HG03064 (cell line): ENCODE data around the gene PIK3R5.

ENCODE experiments used
- ATAC-seq: cut with Tn5 transposase; IDR thresholded peaks from one replicate; pipeline ENCODE4 v1.9.1; 2021; ENCODE audit warnings: low read depth; ENCODE audit not compliant: unreplicated experiment

PIK3R5 gene

GRCh38 chr17:8925141-8925540 lies 40.4 kb downstream of the PIK3R5 start:
- no peak for ATAC-seq

- no peak for ATAC-seq
These were observed 40.9 kb downstream of the PIK3R5 start for GRCh38 chr17:8924595-8924994.

DNA sequence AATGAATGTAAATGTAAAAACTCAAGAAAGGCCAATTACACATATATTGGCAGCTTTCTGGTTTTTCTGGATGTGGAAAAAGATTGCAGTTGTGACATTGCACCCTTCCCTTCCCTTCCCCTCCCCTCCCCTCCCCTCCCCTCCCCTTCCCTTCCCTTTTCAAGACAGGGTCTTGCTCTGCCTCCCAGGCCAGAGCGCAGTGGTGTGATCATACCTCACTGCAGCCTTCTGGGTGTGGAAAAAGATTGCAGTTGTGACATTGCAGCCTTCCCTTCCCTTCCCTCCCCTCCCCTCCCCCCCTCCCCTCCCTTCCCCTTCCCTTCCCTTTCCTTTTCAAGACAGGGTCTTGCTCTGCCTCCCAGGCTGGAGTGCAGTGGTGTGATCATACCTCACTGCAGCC lies 41.7 kb downstream of the PIK3R5 start:
- ATAC-seq: no peak

DNA sequence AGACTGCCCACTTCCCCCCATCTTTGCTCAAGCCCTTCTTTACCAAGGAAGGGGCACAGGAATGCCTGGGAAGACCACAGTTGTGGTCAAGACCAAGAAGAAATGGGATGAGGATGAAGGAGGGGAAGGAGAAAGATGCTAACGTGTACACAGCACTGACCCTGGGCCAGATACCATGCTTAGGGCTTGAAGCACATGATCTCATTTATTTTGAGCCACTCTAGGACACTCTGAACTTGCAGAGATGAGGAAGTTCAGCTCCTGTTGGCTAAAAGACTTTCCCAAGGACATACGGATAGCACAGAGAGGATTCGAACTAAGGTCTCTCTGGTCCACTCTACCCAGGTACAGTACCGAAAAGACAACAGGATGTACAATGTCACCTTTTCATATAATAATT lies 42.6 kb downstream of the PIK3R5 start:
- ATAC-seq: no peak

- ATAC-seq: no peak
These were observed 43.1 kb downstream of the PIK3R5 start for GRCh38 chr17:8922451-8922850.

DNA sequence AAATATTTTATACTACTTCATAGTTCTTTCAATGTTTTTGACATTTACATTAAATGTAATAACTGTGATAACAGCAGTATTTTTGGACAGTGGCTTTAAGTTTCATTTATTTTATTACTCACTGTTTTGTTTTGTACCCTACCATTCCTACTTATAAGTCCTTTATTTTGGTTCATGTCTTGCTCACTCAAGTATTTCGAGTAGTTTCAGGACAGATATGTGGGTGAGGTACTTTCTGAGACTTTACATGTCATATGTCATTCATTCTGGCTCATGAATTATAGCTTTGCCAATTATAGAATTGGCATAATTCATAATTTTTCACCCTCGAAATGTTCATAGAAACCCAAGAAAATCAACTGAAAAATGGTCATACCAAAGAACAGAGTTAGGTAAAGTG lies 44.4 kb downstream of the PIK3R5 start:
- ATAC-seq: no peak

GRCh38 chr17:8918807-8919465 lies 46.6 kb downstream of the PIK3R5 start:
- no peak for ATAC-seq

- ATAC-seq: no peak
These were observed 49.0 kb downstream of the PIK3R5 start for GRCh38 chr17:8916466-8916865.

DNA sequence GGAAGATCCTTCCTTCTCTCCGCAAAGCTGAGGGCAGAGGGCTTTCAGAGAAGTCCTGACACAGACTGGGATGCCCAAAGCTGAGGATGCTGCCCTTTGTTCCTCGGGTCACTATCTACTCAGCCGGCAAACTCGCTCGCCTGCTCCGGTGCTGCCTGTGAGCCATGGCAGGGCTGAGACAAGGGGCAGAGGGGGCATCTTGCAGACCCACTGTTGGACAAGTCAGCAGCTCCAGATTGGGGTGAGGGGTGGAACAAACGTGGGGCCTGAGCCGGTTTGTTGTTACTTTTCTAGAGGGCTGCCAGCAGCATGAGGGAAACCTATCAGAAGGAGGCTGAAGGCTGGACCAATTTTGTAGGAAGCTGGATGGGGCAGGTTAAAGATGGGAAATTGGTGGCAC lies 51.0 kb downstream of the PIK3R5 start:
- ATAC-seq: no peak

DNA sequence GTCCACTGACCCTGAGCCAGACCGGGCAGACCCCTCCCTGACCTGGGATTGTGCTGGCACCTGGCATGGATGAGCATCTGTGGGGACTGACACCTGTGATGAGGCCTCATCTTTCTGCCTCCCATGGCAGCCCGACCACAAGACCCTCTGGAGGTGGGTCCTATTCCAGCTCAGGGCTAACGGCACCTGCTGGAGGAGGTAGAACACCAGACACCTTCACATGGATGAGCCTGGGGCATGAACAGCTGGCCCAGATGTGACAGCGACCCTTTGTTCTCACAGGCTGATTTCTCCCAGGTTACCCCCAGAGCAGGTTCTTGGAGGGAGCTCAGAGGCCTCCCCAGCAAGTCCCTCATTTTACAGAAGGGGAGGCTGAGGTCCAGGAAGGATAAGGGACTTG lies 51.6 kb downstream of the PIK3R5 start:
- ATAC-seq: no peak

DNA sequence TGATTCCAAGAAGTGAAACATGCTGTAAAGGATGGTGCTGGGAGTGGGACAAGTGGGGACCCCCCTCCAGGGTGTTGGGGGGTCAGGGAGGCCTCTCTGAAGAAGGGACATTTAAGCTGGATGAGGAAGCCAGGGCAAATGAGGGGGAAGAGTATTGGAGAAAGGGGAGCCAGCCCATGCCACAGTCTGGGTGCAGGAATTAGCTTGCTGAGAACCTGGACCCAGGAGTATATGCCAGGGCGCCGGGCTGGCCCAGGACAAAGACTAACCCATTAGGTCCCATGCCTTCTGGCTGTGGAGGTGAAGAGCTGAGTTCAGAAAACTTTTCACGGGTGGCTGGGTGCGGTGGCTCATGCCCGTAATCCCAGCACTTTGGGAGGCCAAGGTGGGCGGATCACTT lies 52.4 kb downstream of the PIK3R5 start:
- ATAC-seq: no peak

GRCh38 chr17:8912084-8912981 lies 53.2 kb downstream of the PIK3R5 start:
- no peak for ATAC-seq

DNA sequence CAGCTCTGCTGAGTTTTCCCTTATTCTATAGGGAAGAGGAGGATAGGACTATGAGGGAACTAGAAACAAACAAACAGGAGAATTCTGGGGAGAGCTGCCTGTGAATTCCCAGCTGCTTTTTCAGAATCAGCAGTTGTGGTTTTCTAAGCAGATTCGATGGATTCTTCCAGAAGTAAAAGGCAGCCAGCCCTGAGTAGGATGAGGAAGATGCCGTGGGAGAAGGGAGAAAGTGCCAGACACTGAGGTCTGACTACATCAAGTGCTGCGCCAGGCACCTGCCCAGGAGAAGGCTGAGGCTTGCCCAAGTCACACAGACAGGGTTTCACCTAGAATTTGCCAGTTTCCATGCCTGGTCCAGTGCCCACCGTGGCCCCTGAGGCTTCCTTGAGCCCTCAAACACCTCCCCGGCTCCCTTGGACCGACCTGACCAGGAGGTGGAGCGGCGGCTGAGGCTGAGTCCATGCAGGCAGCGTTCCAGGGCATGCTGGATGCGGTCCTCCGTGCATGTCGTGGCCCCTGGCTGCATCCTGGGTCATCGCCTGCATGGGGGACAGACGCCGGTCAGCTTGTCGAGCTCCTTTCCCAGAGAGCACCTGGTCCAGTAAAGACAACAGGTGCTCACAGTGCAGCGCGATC lies 54.4 kb downstream of the PIK3R5 start:
- ATAC-seq: no peak

DNA sequence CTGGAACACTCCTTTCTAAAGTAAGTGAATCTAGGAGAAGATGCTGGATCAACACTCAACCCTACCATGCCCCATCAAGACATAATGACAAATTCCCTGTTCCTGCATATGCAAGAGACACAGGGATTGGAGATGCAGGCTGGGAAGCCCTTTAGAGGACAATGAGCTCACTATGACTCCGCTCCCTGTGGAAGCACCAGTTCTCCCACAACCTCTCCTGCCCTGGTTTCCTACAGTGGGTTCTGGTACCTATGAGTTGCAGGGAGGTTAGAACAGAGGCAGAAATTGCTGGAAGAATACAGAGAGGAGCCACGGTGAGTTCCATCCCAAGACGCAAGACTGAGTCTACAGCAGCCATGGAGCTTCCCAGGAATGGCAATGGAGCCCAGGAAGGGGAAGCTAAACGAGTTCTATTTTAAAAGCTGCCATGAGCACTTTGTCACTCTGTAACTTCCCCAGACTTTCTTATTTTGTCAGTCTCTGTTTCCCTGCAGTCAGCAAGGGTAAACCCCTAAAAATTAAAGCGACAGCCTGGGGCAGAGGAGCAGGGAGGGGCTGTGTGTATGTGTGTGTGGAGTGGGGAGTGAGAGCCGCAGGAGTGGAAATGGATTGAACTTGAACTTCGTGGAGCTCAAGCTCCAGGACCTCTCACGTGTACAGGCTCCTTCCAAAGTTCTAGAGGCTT lies 55.8 kb downstream of the PIK3R5 start:
- ATAC-seq: no peak

GRCh38 chr17:8905331-8905730 lies 60.2 kb downstream of the PIK3R5 start:
- no peak for ATAC-seq

GRCh38 chr17:8904686-8905085 lies 60.8 kb downstream of the PIK3R5 start:
- no peak for ATAC-seq

DNA sequence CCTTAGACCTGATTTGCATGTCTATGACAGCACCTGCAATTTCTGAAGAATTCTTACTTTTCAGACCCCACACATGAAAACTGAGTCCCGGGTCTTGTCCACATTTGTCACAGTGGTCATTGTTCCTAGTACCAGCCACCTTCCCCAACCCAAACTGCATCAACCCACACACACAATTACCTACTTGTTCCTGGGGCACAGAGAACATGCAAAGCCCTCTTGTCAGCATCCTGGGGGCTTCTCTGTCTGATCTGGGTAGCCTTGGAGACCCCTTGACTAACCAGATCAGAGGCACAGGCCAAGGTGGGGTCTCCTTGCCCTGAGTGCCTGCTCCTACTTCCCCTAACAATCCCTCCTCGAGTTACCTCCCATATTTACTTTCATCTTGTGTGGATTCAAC lies 61.3 kb downstream of the PIK3R5 start:
- no peak for ATAC-seq

DNA sequence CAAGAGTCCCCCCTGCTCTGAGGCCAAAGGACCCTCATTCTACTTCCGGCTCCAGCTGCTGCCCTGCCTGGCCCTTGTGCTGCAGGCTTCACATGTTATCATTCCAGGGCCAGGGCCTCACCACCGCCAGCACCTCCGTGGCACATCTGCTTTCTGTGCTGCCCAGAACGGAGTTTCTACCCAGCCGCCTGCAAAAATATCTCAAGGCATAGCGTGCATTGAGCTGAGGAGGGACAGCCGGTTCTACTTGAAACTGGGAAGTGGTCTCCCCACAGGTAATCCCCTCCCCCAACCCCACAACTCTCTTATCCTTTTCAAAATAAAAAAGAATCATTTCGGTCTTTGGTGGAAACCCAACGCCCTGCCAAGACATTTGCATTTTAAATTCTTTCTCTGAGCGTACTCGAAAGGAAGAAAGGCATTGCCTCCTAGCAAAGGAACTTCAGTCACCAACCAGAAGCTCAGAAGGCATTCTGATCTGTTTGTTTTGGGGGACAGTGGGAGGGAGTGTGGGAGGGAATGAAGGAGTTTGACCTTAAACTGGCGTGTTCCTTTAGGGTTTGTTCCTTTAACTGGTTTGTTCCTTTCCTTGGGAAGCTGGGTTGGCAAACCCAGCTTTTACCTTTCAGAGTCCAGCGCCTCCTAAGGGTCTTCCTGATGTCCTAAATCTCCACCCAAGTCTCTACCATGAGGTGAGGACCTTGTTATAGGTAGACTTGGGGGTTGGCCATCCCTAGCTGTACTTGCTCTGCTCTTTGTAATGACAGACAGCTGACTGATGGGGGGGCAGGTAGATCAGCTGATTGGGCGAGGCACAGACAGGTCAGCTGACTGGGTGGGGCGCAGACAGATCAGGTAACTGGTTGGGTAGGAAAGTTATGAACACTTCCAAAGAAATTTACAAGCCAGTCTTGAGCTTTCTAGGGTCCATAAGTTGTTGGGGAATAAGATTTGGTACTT lies 64.6 kb downstream of the PIK3R5 start:
- ATAC-seq: no peak

DNA sequence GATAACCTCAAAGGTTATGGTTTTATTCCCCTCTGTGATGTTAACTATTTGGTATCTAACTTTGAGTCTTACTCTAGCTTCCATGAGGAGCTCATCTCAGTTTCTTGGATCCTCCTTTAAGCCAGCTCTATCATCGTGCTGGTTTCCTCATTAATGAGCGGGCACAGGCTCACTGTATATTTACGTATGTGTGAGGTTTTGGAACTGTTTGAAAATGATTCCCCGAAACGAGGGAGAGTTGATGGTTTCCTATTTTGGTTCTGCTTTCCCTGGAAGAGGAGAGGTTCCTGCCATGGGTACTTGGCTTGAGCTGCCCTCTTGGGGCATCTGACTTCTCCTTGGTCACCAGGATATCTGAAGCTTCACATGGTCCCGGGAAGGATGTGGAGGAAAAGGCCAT lies 65.3 kb downstream of the PIK3R5 start:
- ATAC-seq: no peak

GRCh38 chr17:8898636-8899035 lies 66.9 kb downstream of the PIK3R5 start:
- no peak for ATAC-seq
